Measurements from ENCODE around the gene OR10A3. TPM values are rescaled to one million over a fixed set of nuclear protein-coding genes. Genes with fewer than 3 reads are reported as not detected.

The OR10A3 gene
- total RNA-seq, 1 donor from 2014 or later: not detected

DNA sequence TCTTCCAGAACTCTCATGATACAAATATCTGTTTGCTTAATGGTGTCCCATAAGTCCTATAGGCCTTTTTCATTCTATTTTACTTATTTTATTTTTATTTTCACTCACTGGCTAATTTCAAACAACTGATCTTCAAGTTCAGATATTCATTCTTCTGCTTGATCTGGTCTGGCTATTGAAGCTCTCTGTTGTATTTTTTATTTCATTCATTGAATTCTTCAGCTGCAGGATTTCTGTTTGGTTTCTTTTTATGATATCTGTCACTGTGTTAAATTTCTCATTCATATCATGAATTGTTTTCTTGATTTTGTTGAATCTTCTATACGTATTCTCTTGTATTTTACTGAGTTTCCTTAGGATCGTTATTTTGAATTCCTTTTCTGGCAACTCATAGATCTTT lies 2.6 kb upstream of the OR10A3 start:
- FAIRE-seq (no peak), DNase-seq (ENCODE audit: low spot score in 2 of 2) (no peak)

DNA sequence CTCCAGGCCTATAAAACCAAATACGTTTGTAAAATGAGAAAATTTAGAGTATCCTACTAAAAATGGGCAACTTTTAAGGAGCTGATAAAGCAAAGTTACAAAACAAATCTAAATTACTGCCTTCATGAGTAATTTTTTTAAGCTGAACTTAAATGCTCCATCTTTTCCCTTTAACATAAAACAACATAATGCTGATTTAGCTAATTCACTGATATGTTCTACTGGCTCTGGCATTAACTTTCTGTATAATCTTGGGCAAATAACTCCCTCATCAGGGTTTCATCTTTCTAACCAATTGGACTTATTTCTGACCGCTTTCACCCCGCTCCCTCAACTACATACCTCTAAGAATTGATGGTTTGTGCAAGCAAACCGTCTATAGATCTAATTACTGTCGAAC lies 362 bp downstream of the OR10A3 start:
- FAIRE-seq: no peak
- no peak for DNase-seq (ENCODE audit: low spot score in 2 of 2)

DNA sequence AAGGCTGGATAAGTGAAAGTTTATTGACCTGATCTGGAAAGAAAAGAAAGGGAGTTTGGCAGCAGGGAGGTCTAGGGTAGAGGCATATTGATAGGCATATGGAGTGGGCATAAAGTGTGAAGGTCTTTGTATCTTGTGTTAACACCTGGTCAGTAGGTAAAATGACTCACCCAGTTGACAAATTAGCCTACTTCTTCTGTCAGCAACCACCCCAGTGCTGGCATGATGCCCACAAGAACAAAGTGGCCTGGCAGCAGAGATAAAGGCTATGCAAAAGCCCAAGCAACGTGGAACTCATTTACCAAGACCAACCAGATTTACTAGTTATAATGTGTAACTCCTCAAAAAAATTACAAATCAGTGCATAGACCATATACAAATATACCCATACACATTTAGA lies 4.9 kb downstream of the OR10A3 start:
- DNase-seq (ENCODE audit: low spot score in 2 of 2) (no peak), FAIRE-seq (no peak)

DNA sequence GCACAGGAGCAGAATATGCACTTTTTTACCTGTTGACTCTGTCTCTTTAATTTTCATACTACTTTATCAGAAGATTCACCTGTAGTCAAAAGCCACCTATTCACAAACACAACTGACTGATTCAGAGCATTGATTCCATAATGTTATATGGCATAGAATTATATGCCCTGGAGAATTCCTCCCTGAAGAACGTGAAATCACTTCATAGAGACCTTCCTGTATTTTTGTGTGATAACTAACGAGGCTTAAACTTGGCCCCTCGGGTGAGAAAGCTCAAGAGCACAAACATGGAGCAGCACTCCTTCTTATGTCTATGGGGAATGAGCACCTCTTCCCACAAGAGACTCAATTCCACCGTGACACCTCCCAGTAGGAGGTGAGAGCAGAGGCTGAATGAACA lies 10.3 kb downstream of the OR10A3 start, which contains the start of gene OR10A6:
Gene OR10A6, minus strand, starts transcription at position 101 of the 400 bp plus-strand sequence. CDS start 2,606 bp downstream, outside the sequence.
- no peak for DNase-seq (ENCODE audit: low spot score in 2 of 2)
- no peak for FAIRE-seq

DNA sequence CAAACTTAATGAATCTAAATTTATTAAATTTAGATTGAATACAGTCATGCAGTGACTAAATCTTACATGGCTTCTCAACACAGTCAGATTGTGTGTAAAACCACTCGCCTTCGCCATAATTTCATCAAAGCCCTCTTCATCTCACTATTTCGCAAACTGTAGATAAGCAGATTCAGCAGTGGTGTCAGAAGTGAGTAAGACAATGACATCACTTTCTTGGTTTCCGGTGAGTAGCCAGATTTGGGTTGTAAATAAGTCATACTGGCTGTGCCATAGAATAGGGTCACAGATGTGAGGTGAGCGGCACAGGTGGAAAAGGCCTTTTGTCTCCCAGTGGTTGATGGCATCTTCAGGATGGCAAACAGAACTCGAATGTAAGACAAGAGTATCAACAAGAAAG lies 13.9 kb downstream of the OR10A3 start:
- DNase-seq (ENCODE audit: low spot score in 2 of 2) (no peak), FAIRE-seq (no peak)

DNA sequence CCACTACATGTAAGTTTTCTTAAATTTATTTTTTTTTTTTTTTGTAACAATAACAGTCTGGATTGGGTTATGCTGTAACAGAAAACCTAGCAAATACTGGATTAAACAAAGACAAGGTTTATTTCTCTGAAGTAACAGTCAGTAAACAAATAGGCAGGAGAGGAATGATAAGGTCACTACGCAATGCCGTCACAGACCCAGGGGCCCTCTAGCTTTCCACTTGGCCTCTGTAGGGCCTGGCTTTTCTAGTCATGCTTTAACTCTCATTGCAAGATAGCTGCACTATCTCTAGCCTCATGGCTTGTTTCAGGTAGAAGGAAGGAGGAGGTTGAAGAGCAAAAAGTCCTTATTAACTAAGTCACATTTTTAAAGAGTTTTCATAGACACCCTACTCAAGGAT lies 17.0 kb downstream of the OR10A3 start:
- DNase-seq (ENCODE audit: low spot score in 2 of 2): no peak
- no peak for FAIRE-seq

DNA sequence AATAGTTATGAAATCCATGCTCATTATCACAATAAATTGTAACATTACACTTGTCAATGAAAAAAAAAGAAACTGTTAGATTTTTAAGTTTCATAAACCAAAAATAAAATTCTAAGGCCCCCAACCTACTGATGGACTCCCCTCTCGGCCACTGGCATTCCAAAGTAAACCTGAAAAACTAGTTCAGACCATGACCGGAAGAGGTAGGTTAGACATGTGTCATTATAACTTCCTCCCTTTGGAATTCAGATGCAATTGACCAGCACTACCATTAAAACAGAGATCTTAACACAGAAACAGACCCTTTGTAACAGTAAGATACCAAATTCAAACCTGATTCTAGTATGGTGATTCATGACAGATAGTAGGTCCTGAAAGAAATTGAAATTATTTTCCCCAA lies 23.4 kb downstream of the OR10A3 start:
- FAIRE-seq (no peak), DNase-seq (ENCODE audit: low spot score in 2 of 2) (no peak)

DNA sequence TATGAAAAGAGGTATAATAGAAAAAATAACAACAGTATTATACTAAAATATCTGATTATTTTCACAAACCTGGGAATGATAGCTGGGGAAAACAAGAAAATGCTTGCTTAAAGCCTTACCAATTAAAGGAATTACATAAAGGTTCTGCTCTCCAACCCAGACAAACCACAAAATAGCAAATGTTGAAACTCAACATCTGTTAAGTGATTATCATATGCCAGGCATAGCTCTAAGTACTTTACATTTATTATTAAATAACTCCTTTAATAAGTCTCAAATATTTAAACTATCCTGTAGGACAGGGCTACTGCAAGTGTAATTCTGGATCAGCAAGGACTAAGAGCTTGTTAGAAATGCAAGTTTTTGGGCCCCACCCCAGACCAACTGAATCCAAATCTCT lies 30.5 kb downstream of the OR10A3 start:
- DNase-seq (ENCODE audit: low spot score in 2 of 2) (no peak), FAIRE-seq (no peak)

DNA sequence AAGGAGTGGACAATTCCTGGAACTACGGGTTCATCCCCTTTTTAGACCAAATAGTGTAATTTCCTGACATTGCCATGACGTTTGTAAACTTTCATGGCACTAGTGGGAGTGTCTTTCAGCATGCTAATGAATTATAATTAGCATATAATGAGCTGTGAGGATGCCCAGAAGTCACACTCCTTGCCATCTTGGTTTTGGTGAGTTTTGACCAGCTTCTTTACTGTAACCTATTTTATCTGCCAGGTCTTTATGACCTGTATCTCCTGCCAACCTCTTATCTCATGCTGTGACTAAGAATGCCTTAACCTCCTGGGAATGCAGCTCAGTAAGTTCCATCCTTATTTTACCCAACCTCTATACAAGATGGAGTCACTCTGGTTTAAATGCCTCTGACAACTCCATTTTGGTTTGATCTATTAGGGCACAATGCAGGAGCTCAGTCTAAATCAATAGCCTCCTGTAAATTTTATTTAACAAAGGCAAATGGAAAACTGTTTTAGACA lies 31.2 kb downstream of the OR10A3 start:
- DNase-seq (ENCODE audit: low spot score in 2 of 2) (no peak), FAIRE-seq (no peak)

DNA sequence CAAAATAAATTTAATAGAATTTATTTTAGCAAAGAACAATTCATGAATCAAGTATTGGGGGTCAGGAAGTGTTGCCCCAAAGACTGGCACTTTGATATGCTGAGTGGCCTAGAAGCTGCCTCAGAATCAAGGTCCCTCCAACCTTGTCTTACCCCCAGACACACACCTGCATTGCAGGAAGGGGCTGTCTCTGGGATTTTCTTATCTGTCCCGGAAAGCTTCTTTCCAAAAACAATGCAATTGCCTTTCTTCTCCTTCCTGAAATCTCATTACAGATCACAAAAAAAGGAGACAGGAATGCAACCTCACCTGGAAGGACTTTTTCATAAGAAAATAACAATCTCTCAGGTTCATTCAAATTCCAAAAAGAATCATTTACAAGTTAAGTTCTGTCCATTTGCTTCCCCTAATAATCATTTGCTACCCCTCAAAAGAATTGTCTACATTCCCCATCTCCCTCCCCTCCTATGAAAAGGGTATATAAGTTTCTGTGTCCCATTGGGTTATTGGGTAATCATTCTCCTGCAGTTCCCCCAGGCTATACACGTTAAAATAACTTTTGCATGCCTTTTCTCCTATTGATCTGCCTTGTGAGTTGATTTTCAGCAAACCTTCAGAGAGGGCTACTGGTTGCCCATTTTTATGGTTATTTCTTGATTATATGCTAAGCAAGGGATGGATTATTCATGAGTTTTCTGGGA lies 31.8 kb downstream of the OR10A3 start:
- FAIRE-seq (no peak), DNase-seq (ENCODE audit: low spot score in 2 of 2) (no peak)

DNA sequence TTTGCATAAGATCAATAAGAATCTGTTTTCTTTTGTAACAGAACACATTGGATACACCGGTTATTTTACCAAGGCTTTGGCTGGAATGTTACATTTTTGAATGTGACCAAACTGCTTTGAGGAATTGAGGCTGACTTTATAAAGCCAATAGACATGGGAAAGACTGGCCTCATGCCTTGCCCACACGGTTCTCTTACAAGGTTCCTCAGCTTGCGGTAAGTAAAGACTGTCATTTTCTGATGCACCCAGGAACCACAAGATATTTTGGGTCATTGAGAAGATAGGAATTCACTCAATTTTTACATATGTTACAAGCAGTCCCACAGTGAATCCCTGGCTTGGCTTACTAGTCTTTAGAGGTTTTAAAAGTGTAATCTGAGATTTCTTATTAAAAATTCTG lies 34.4 kb downstream of the OR10A3 start:
- FAIRE-seq (no peak), DNase-seq (ENCODE audit: low spot score in 2 of 2) (no peak)

DNA sequence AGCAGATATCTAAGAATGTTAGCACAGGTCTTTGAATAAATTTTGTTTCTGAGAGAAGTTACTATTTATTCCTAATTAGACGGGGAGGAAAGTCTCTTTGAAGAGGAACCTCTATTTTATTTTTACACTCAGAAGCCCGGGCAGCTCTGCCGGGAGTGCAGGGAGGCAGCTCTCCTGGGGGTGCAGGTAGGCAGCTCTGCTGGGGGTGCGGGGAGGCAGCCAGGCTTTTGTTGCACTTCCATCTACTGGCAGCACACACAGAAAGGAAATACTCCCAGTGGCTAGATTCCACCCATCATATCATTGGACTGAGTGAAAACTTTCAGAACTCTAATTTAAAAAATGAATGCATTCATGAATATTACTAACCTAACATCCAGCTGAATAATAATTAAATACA lies 35.0 kb downstream of the OR10A3 start:
- DNase-seq (ENCODE audit: low spot score in 2 of 2) (no peak), FAIRE-seq (no peak)

DNA sequence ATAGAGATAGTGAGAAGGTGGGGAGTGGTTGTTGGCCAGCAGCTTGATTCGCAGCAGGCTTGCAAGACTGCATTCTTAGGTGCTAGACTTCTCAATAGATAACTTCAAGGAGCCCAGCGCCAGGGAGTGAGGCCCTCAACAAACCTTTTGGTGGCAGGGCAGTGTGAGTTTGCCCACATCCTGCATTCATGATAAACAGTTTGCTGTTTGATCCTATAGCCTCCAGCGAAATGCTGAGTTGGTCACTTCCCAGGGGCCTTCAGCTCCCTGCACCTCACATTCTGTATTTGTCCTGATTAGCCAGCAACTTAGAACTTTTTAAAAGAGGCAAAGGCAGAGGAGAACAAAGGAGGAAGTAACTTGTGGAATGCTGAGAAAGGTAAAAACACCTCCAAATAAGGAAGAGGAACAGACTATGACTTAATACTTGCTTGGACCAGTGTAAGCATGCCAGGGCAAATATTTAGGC lies 35.5 kb downstream of the OR10A3 start:
- FAIRE-seq: no peak

DNA sequence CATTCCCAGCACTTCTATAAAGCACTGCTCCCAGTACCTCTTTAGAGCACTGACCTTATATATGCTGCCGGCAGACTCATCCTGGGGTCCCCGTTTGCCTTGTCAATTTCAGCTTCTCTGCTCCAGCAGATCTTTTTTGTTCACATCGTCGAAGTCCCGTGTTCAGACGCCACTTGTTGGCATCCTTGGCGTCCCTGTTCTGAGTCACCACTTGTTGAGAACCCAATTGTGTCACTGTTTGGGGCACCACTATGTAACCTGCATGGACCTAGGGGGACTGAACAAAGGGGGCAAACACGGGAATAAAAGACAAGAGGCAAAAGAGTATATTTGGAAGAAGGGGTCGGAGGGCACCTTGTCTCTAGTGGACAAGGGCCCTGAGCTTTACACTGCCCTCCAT lies 36.0 kb downstream of the OR10A3 start:
- no peak for DNase-seq (ENCODE audit: low spot score in 2 of 2)
- no peak for FAIRE-seq

More for the DNA sequence above, 35.5 kb downstream of the OR10A3 start:
- DNase-seq (ENCODE audit: low spot score in 2 of 2): no peak

DNA sequence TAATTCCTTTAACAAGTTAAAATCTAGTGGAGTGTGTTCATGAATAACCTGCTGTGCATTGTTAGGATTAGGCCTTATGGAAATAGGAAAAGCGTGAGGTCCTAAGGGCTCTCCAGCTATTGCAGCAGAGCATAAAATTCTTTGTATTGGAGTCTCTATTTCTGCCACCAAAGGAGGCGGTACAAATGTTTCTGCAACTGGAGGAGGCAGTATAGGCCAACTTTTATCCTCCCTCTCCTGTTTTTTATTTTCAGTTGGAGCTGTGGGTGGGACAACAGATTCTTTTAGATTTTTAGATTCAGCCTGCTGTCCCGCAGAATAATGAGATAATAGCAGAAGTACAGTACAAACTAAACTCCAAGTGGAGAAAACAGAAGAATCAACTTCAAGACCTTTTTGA lies 36.6 kb downstream of the OR10A3 start:
- DNase-seq (ENCODE audit: low spot score in 2 of 2) (no peak), FAIRE-seq (no peak)

DNA sequence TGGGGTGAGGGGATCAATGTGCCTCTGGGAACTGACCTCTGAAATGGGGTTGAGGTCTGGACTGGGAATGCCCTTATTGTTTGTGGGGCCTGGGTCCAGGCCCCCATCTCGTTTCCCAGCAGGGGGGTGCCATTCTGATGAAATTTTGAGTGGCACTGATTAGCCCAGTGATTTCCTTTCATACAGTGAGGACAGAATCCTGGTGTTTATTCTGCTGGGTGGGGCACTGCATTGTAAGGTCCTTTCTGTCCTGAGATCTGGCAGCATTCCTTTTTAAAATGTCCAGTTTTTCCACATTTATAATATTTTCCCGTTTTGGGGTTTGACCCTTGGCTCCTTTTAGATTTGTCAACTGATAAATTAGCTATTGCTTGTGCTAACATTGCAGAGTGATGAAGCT lies 37.6 kb downstream of the OR10A3 start:
- DNase-seq (ENCODE audit: low spot score in 2 of 2) (no peak), FAIRE-seq (no peak)

DNA sequence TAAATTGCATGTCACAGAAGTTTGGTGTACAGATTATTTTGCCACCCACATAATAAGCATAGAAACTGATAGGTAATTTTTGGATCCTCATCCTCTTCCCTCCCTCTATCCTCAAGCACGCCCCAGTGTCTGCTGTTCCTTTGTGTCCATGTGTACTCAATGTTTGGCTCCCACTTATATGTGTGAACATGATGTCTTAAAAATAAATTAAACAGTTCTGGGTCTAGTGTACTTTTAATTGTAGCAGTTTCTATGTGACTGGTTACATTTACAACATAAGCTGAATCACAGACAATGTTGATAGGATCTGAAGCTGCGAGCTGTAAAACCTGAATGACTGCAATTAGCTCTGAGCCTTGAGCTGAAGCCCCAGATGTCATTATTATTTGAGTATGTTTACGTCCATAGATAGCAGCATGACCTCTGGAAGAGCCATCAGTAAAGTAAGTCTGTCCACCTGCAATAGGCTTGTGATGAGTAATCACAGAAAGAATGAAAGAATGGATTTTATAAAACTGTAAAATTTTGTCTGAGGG lies 40.1 kb downstream of the OR10A3 start:
- FAIRE-seq: no peak
- no peak for DNase-seq (ENCODE audit: low spot score in 2 of 2)

DNA sequence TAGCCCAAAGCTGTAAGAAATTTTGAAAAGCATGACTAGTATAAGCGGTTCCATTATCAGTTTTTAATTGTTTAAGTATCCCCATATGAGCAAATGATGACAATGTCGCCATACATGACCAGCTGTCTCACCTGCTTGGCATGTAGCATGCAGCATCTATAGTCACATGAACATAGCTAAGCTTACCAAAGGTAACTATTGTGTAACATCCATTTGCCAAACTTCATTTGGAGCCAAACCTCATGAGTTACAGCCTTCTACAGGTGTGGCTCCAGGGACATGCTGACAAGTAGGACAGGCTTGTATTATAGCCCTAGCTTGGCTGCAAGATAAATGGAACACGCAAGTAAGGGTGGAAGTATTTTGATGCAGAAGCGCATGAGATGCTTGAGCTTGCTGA lies 40.8 kb downstream of the OR10A3 start:
- DNase-seq (ENCODE audit: low spot score in 2 of 2): no peak
- no peak for FAIRE-seq

DNA sequence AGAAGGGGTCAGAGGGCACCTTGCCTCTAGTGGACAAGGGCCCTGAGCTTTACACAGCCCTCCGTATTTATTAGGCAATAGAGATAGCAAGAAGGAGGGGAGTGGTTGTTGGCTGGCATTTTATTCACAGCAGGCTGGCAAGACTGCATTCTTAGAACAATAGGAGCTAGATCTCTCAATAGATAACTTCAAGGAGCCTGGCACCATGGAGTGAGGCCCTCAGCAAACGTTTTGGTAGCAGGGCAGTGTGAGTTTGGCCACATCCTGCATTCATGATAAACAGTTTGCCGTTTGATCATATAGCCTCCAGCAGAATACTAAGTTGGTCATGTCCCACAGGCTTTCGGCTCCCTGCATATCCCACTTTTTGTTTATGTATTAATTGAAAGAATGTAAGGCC lies 42.1 kb downstream of the OR10A3 start:
- FAIRE-seq (no peak), DNase-seq (ENCODE audit: low spot score in 2 of 2) (no peak)

DNA sequence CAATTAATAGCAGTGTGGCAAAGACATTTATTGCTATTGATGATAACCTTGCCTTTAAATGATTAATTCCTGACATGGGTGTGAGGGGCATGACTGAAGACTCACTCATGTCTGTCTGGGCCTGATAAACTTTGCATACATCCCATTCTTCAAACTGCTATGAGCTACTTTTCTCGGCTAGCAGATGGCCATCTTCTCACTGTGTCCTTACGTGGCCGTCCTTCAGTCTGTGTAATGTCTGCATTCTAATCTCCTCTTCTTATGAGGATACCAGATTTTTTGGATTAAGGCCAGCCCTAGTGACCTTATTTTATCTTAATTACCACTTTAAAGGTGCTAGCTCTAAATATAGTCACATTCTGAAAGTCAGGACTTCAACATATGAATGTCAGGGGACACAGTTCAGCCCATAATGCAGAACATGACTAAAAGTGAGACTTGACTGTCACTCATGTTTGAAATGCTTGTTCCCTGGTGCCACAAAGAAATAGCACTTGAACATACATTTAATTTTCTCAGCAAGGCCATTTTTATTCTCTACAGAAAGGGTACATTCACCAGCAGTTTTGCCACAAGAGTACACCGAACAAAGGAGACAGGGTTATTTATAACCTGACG lies 42.7 kb downstream of the OR10A3 start:
- FAIRE-seq: no peak
- no peak for DNase-seq (ENCODE audit: low spot score in 2 of 2)

DNA sequence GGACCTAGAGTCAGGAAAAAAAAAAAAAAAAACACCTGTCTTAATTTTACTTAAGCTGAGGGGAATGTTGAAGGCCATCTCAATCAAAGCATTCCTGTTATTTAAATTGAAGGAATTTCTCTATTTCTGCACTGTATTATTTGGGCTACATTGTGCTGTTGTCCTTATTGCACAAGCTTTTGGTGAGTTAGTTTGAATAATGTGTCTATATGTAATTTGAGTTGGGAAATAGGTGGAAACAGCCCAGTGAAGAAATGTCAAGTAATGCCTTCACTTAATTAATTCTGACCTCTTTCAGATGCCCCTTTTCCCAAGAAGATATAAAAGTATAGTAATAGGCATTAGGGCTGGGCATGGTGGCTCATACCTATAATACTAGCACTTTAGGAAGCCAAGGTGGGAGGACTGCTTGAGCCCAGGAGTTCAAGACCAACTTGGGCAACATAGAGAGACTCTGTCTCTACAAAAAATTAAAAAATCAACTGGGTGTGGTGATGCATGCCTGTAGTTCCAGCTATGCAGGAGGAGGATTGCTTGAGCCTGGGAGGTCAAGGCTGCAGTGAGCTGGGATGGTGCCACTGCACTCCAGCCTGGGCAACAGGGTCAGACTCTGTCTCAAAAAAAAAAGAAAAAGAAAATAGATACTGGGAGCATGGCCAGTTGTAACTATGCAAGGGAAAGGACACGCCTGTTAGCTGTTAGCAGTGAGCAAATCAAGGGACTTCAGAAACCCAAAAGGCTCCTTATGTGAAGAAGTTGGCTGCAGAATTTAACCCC lies 45.3 kb downstream of the OR10A3 start:
- DNase-seq (ENCODE audit: low spot score in 2 of 2) (no peak), FAIRE-seq (no peak)

Data from frontal cortex (tissue), 4 donors.